Germinal center (tissue), 1 donor: ENCODE data around the gene PPOX.

Experiments used
- DNase-seq: peaks from one replicate; pipeline ENCODE4 v3.0.0; 2012; ENCODE audit warnings: mixed read lengths, low spot score

Gene PPOX

GRCh38 chr1:161165742-161166668 lies at the start of gene PPOX:
TSS of gene PPOX (plus strand) at chr1:161166426. CDS start at chr1:161166848, 422 bp downstream.
- DNase-seq, result peak; percentile 92

- DNase-seq, result peak; percentile 92
Observed at GRCh38 chr1:161117759-161118581, 48.3 kb upstream of the PPOX start, which contains the start of the genes NIT1 and PFDN2. TSS of gene NIT1 (plus strand) at chr1:161118105. CDS start at chr1:161118177, 72 bp downstream. TSS of gene PFDN2 (minus strand) at chr1:161118037. CDS start at chr1:161118026, 11 bp downstream.

- peak; percentile 82 for DNase-seq
Observed at GRCh38 chr1:161119092-161119903, 46.9 kb upstream of the PPOX start.

GRCh38 chr1:161121042-161121650 lies 45.1 kb upstream of the PPOX start:
- DNase-seq, result no peak

GRCh38 chr1:161121834-161122233 lies 44.4 kb upstream of the PPOX start:
- no peak for DNase-seq

- no peak for DNase-seq
Observed at GRCh38 chr1:161122967-161123366, 43.3 kb upstream of the PPOX start.

- DNase-seq, result no peak
Observed at GRCh38 chr1:161127649-161128048, 38.6 kb upstream of the PPOX start.

- DNase-seq, result no peak
Observed at GRCh38 chr1:161128591-161129420, 37.4 kb upstream of the PPOX start.

GRCh38 chr1:161130266-161130665 lies 36.0 kb upstream of the PPOX start:
- DNase-seq, result no peak

GRCh38 chr1:161131523-161132409 lies 34.5 kb upstream of the PPOX start:
- peak; percentile 18 for DNase-seq

GRCh38 chr1:161132410-161133219 lies 33.6 kb upstream of the PPOX start, which contains the start of gene DEDD:
TSS of gene DEDD (minus strand) at chr1:161132667. CDS start at chr1:161124462, 8,205 bp downstream.
- DNase-seq, result peak; percentile 93

GRCh38 chr1:161133220-161133740 lies 32.9 kb upstream of the PPOX start:
- no peak for DNase-seq

GRCh38 chr1:161137881-161138280 lies 28.3 kb upstream of the PPOX start:
- DNase-seq, result no peak

- DNase-seq, result no peak
Observed at GRCh38 chr1:161138431-161138830, 27.8 kb upstream of the PPOX start.

- DNase-seq, result no peak
Observed at GRCh38 chr1:161139766-161140165, 26.5 kb upstream of the PPOX start.

GRCh38 chr1:161140755-161141400 lies 25.3 kb upstream of the PPOX start:
- no peak for DNase-seq

GRCh38 chr1:161145832-161146231 lies 20.4 kb upstream of the PPOX start:
- DNase-seq, result no peak

GRCh38 chr1:161153176-161153575 lies 13.1 kb upstream of the PPOX start:
- no peak for DNase-seq
